GM10248 (cell line): ENCODE measurements around the gene MUC22.

ENCODE experiments used
- CTCF ChIA-PET: fragments of 300-600 bp; sonication (Branson Sonifier 250); formaldehyde crosslinking; extraction: SDS; loops from one replicate; lab custom pipeline; 2021; ENCODE audit warnings: antibody characterized with exemption; lab: Yijun Ruan, JAX
- POLR2A ChIA-PET: fragments of 350-650 bp; sonication (Branson Sonifier 250); formaldehyde crosslinking; extraction: SDS; loops from one replicate; lab custom pipeline; 2020; ENCODE audit warnings: antibody characterized with exemption; lab: Yijun Ruan, JAX
- DNase-seq: peaks from one replicate; pipeline ENCODE4 v3.0.0; 2012; ENCODE audit errors: extremely low spot score
- TF ChIP-seq, protein P1 (sequence below): IDR thresholded peaks from 2 replicates; pipeline ENCODE4 v1.5.1; 2012; ENCODE audit warnings: mild to moderate bottlenecking, low read depth; ENCODE audit errors: extremely low read depth, missing control alignments, control extremely low read depth

The MUC22 gene

DNA sequence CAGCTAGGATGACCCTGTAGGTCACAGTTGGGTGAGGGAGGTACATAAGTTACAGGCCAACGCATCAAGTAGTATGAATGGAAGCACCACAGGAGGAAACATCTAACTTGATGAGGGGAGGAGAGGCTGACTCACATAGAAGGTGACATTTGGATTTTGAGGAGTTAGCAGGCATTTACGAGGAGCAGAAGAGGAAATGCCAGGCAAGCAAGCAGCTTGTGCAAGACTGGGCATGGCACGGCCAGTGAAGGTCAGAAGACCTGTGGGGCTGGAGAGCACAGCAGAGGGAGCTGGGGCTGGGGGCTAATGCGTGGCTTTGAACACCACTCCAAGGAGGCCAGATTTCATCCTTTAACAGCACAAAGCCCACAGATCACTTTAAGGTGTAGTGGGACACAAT is 37.8 kb downstream of the MUC22 start:
- DNase-seq: no peak
- ChIA-PET POLR2A (no interaction called here), CTCF (interaction anchor here (1.0 kb wide), 1 partner anchor 39 kb away, joined by 3 read pairs; no protein-coding TSS in a partner anchor)
- TF ChIP-seq, protein P1, sequence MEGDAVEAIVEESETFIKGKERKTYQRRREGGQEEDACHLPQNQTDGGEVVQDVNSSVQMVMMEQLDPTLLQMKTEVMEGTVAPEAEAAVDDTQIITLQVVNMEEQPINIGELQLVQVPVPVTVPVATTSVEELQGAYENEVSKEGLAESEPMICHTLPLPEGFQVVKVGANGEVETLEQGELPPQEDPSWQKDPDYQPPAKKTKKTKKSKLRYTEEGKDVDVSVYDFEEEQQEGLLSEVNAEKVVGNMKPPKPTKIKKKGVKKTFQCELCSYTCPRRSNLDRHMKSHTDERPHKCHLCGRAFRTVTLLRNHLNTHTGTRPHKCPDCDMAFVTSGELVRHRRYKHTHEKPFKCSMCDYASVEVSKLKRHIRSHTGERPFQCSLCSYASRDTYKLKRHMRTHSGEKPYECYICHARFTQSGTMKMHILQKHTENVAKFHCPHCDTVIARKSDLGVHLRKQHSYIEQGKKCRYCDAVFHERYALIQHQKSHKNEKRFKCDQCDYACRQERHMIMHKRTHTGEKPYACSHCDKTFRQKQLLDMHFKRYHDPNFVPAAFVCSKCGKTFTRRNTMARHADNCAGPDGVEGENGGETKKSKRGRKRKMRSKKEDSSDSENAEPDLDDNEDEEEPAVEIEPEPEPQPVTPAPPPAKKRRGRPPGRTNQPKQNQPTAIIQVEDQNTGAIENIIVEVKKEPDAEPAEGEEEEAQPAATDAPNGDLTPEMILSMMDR: no peak

DNA sequence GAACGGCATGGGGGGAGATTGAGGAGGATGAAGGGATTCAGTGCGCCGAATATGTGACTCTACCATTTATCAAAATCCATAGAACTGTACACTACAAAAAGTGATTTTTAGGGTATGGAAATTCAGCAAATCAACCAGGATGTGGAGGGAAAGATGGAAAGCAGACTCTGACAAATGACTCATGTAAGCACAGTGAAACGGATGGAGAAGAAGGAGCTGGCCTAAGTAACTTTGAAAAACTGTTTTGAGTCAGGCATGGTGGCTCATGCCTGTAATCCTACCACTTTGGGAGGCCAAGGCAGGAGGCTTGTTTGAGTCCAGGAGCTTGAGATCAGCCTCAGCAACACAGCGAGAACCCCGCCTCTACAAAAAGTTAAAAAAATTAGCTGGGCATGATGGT is 39.2 kb downstream of the MUC22 start:
- TF ChIP-seq, protein P1: no peak
- CTCF ChIA-PET: interaction anchor here (0.7 to 1.1 kb wide), 3 partner anchors 30 to 227 kb away, joined by 3 read pairs; no protein-coding TSS in a partner anchor
- POLR2A ChIA-PET: no interaction called here
- no peak for DNase-seq

DNA sequence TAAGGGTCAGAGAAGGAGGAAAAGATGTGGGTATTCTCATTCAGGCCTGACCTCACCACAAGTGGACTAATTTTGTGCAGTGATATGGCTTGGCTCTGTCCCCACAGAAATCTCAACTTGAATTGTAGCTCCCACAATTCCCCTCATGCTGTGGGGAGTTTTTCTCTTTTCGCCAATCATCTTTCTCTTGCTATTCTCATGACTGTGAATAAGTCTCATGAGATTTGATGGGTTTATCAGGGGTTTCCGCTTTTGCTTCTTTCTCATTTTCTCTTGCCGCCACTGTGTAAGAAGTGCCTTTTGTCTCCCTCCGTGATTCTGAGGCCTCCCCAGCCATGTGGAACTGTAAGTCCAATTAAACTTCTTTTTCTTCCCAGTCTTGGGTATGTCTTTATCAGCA is 42.9 kb downstream of the MUC22 start:
- ChIA-PET POLR2A (interaction anchor here (0.5 kb wide), 1 partner anchor 148 kb away, joined by 4 read pairs; no protein-coding TSS in a partner anchor), CTCF (interaction anchor here (1.0 to 3.3 kb wide), 7 partner anchors 9 to 105 kb away, joined by 4 to 10 read pairs (median 5); no protein-coding TSS in a partner anchor)
- peak; percentile 35 for DNase-seq

DNA sequence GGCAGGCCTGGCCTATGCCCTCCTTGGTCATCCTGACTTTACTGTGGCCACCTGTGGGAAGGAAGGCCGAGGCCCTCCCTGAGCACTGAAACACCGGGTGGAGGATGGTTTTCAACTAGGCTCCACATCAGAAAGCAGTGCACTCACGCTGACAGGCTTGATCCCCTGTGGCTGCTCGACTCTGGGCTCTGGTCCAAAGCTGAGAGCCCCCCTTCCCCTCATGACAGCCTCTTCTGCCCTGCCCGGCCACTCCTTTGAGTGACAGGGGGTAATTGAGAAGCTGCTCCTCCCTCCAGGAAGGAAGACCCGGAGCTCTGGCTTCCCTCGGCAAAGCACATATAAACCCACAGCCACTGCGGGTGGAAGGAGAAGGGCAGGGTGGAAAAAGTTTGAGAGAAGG is 43.6 kb downstream of the MUC22 start:
- ChIA-PET POLR2A (no interaction called here), CTCF (interaction anchor here (0.7 to 3.3 kb wide), 6 partner anchors 9 to 26 kb away, joined by 3 to 10 read pairs (median 4); no protein-coding TSS in a partner anchor)
- TF ChIP-seq, protein P1: no peak
- no peak for DNase-seq

DNA sequence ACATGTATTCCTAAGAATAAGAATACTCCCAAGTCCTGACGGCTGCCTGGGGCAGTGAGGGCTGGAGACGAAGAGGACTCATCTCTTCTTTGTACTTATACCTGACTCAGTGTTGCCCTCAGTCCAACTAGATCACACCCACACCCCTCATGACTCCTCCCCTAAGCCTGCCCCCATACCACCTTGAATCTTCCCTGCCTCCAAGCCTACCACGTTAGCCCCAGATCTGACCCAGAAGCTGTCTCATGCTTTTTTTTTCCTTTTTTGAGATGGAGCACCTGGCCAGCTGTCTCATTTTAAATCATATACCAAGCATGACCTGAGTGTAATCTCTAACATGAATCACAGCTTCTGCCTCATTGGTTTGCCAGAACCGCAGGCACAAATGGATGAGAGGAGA is 45.2 kb downstream of the MUC22 start:
- ChIA-PET POLR2A (interaction anchor here (0.7 kb wide), 1 partner anchor 33 kb away, joined by 4 read pairs; no protein-coding TSS in a partner anchor), CTCF (no interaction called here)
- DNase-seq: no peak
- TF ChIP-seq, protein P1: no peak

DNA sequence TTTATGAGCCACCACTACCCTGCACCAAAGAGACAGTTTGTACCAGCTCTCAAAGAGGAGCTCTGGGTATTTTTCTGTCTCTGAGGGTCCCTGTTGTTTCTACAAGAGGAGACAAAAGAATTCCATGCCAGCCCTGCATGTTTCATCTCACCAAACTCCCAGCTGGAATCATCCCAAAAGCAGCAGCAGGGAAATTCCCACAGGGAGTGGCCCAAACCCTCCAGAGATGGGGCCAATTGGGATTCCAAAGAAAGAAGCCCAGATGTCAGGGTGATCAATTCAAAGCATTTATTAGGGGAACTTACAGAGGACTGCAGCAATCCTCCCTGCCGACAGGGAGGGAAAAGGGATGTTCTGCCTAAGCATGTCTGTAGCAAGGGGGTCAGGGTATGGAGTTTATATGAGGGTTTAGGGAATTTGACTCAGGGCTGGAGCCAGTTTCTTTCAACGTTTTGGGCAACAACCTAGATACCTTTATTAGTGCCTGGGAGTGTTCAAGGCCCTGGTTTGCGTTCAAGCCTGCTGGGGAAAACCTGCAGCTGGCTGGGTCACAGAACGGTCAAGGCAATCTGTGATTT is 47.2 kb downstream of the MUC22 start:
- CTCF ChIA-PET: interaction anchor here (1.1 to 1.8 kb wide), 3 partner anchors 22 to 30 kb away, joined by 3 to 6 read pairs (median 3); no protein-coding TSS in a partner anchor
- POLR2A ChIA-PET: no interaction called here
- TF ChIP-seq, protein P1: no peak
- DNase-seq: no peak

DNA sequence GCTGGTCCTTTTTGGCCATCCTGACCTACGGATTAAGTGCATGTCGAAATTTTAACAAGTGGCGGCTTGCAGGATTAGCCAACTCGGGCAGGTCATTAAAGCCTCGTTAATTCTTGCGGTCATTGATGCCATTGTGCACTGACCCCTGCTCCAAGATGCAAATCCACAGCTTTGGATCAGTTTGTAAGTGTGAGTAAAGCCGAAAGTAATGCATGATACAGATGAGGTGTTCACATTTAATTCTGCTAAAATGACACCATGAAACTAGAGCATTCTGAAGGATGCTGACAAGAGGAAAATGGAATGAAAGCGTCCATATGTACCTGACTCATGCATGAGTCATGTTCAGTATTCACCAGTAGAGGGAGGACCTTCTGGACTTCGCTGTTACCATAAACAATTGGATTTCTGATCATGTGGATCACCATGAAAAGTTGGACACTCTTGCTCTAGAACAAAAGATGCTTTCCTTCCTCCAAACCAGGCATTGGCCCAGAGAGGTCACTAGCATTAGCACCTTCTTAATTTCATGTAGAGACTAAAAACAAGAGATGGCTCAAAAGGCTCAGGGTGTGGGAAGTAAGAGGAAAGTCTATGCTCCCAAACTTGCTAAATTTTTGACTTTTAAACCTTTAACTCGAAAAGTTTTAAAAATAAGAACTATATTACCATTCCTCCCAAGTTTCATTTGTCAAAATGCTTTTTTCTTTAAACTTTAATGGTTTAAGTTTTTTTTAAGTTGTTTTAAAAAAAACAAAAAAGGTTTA is 48.0 kb downstream of the MUC22 start:
- TF ChIP-seq, protein P1: peak; percentile 31
- ChIA-PET POLR2A (no interaction called here), CTCF (interaction anchor here (1.8 kb wide), 1 partner anchor 29 kb away, joined by 6 read pairs; no protein-coding TSS in a partner anchor)
- no peak for DNase-seq
